Measurements from ENCODE around the gene KCND2.

The KCND2 gene

DNA sequence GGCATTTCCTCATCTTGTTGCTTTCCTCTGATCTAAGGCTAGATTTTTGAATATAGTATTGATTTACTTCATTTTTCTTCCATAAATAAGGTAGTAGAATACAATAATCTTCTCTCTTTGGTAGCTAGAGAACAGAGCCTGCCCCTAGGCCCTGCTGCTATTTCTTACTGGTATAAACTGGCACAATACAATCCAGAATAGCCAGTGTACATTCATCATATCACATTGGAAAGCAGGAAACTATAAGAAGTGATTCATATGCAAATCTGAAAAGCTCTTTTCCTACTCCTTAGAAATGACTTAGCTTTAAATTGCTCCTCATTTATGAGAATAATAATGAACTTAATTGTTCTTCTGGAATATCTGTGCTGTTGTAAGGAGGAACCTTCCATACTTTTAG, 100.2 kb downstream of the KCND2 start:
- no peak overlapping the region for H3K9ac ChIP-seq (ENCODE audit: low read length)
- no peak overlapping the region for H3K27ac ChIP-seq (ENCODE audit: low read length)
- no peaks in the 10 kb centered on the region for H3K27me3 ChIP-seq (ENCODE audit: control insufficient read depth, insufficient read depth, low read length)
- H3K9me3 ChIP-seq (ENCODE audit: control insufficient read depth, low read depth, low read length): no peaks in the 10 kb centered on the region
- H3K4me3 ChIP-seq (ENCODE audit: low read length): no peak overlapping the region
- H3K4me1 ChIP-seq (ENCODE audit: control insufficient read depth, low read depth, low read length): no peaks in the 10 kb centered on the region
- H3K36me3 ChIP-seq (ENCODE audit: control insufficient read depth, low read depth, low read length): no peaks in the 10 kb centered on the region

DNA sequence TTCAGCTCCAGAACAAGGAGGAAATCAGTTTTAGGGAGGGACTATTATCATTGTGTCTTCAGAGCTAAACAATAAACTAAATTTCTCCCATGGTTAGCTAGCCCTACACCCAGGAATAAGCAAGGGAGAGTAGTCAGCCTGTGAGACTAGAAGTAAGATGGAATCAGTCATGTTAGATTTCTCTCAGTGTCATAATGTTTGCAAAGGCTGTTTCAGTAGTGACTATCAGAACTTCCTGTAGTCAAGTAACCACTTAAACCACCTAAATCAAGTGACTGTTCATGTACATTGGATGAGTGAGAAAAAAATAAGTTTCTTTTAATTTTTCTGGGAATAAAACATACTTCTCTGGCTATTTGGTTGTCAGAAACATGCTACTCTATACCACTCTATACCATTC, 121.6 kb downstream of the KCND2 start:
- no peak overlapping the region for H3K27ac ChIP-seq (ENCODE audit: low read length)
- H3K4me1 ChIP-seq (ENCODE audit: control insufficient read depth, low read depth, low read length): no peaks in the 10 kb centered on the region
- H3K9me3 ChIP-seq (ENCODE audit: control insufficient read depth, low read depth, low read length): no peaks in the 10 kb centered on the region
- no peak overlapping the region for H3K9ac ChIP-seq (ENCODE audit: low read length)
- H3K4me3 ChIP-seq (ENCODE audit: low read length): no peak overlapping the region
- no peaks in the 10 kb centered on the region for H3K36me3 ChIP-seq (ENCODE audit: control insufficient read depth, low read depth, low read length)
- no peaks in the 10 kb centered on the region for H3K27me3 ChIP-seq (ENCODE audit: control insufficient read depth, insufficient read depth, low read length)

- Histone ChIP-seq H3K36me3 (ENCODE audit: control insufficient read depth, low read depth, low read length) (no peaks in the 10 kb centered on the region), H3K27ac (ENCODE audit: low read length) (no peak overlapping the region), H3K27me3 (ENCODE audit: control insufficient read depth, insufficient read depth, low read length) (no peaks in the 10 kb centered on the region), H3K4me1 (ENCODE audit: control insufficient read depth, low read depth, low read length) (no peaks in the 10 kb centered on the region), H3K9me3 (ENCODE audit: control insufficient read depth, low read depth, low read length) (no peaks in the 10 kb centered on the region), H3K9ac (ENCODE audit: low read length) (no peak overlapping the region), H3K4me3 (ENCODE audit: low read length) (no peak overlapping the region)
Measured at GRCh38 chr7:120395526-120396019, 122.6 kb downstream of the KCND2 start.

GRCh38 chr7:120398284-120399000, 125.5 kb downstream of the KCND2 start:
- Histone ChIP-seq H3K36me3 (ENCODE audit: control insufficient read depth, low read depth, low read length) (no peaks in the 10 kb centered on the region), H3K9me3 (ENCODE audit: control insufficient read depth, low read depth, low read length) (no peaks in the 10 kb centered on the region), H3K9ac (ENCODE audit: low read length) (no peak overlapping the region), H3K27me3 (ENCODE audit: control insufficient read depth, insufficient read depth, low read length) (no peaks in the 10 kb centered on the region), H3K27ac (ENCODE audit: low read length) (no peak overlapping the region), H3K4me1 (ENCODE audit: control insufficient read depth, low read depth, low read length) (peaks cover 9% of the 10 kb centered on the region), H3K4me3 (ENCODE audit: low read length) (no peak overlapping the region)

GRCh38 chr7:120400806-120401455, 128.0 kb downstream of the KCND2 start:
- Histone ChIP-seq H3K9ac (ENCODE audit: low read length) (no peak overlapping the region), H3K27me3 (ENCODE audit: control insufficient read depth, insufficient read depth, low read length) (no peaks in the 10 kb centered on the region), H3K9me3 (ENCODE audit: control insufficient read depth, low read depth, low read length) (no peaks in the 10 kb centered on the region), H3K4me3 (ENCODE audit: low read length) (no peak overlapping the region), H3K4me1 (ENCODE audit: control insufficient read depth, low read depth, low read length) (peaks cover 9% of the 10 kb centered on the region), H3K36me3 (ENCODE audit: control insufficient read depth, low read depth, low read length) (no peaks in the 10 kb centered on the region), H3K27ac (ENCODE audit: low read length) (no peak overlapping the region)

DNA sequence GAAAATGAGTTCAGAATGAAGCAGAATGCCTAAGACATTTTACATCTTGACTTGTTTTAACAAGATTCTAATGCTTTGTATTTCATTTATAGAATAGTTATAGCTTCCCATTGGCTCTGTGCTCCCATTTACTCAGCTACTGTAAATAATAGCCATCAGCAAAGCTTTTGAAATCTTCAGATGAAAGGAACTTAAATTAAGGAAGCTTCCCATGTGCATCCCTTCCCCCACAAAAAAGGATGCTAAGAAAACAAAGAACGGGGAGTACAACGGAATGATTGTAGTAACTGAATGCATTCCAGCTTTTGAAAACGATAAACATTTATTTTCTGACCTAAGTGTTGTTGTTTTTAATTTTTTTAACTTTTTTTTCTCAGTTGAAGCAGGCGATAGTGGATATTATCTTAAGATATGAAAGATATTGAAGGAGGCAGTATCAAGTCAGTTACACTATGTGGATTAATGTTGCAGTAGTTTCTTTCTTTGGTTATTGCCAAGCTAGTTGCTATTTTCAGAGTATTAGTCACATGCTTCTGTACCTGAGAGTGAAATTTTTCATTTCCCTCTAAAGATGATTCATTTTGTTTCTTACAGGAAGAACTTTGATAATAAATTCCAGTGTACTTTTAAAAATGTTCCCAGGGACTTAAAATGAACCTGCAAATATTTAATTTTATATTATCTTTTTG, 129.2 kb downstream of the KCND2 start:
- no peaks in the 10 kb centered on the region for H3K36me3 ChIP-seq (ENCODE audit: control insufficient read depth, low read depth, low read length)
- H3K4me1 ChIP-seq (ENCODE audit: control insufficient read depth, low read depth, low read length): peaks cover 9% of the 10 kb centered on the region
- no peaks in the 10 kb centered on the region for H3K27me3 ChIP-seq (ENCODE audit: control insufficient read depth, insufficient read depth, low read length)
- H3K9ac ChIP-seq (ENCODE audit: low read length): no peak overlapping the region
- H3K4me3 ChIP-seq (ENCODE audit: low read length): no peak overlapping the region
- no peak overlapping the region for H3K27ac ChIP-seq (ENCODE audit: low read length)
- no peaks in the 10 kb centered on the region for H3K9me3 ChIP-seq (ENCODE audit: control insufficient read depth, low read depth, low read length)

- peaks cover 9% of the 10 kb centered on the region for H3K4me1 ChIP-seq (ENCODE audit: control insufficient read depth, low read depth, low read length)
- H3K9ac ChIP-seq (ENCODE audit: low read length): no peak overlapping the region
- H3K27me3 ChIP-seq (ENCODE audit: control insufficient read depth, insufficient read depth, low read length): no peaks in the 10 kb centered on the region
- no peaks in the 10 kb centered on the region for H3K9me3 ChIP-seq (ENCODE audit: control insufficient read depth, low read depth, low read length)
- H3K36me3 ChIP-seq (ENCODE audit: control insufficient read depth, low read depth, low read length): no peaks in the 10 kb centered on the region
- H3K4me3 ChIP-seq (ENCODE audit: low read length): no peak overlapping the region
- H3K27ac ChIP-seq (ENCODE audit: low read length): no peak overlapping the region
Measured at GRCh38 chr7:120402801-120403200, 129.8 kb downstream of the KCND2 start.

- no peaks in the 10 kb centered on the region for H3K9me3 ChIP-seq (ENCODE audit: control insufficient read depth, low read depth, low read length)
Measured at GRCh38 chr7:120404042-120404441, 131.1 kb downstream of the KCND2 start.

GRCh38 chr7:120405652-120406051, 132.7 kb downstream of the KCND2 start:
- Histone ChIP-seq H3K9ac (ENCODE audit: low read length) (no peak overlapping the region), H3K36me3 (ENCODE audit: control insufficient read depth, low read depth, low read length) (no peaks in the 10 kb centered on the region), H3K4me1 (ENCODE audit: control insufficient read depth, low read depth, low read length) (peaks cover 9% of the 10 kb centered on the region), H3K4me3 (ENCODE audit: low read length) (no peak overlapping the region), H3K27ac (ENCODE audit: low read length) (no peak overlapping the region), H3K9me3 (ENCODE audit: control insufficient read depth, low read depth, low read length) (no peaks in the 10 kb centered on the region), H3K27me3 (ENCODE audit: control insufficient read depth, insufficient read depth, low read length) (no peaks in the 10 kb centered on the region)

More at GRCh38 chr7:120404042-120404441, 131.1 kb downstream of the KCND2 start:
- Histone ChIP-seq H3K9ac (ENCODE audit: low read length) (no peak overlapping the region), H3K4me3 (ENCODE audit: low read length) (no peak overlapping the region), H3K27me3 (ENCODE audit: control insufficient read depth, insufficient read depth, low read length) (no peaks in the 10 kb centered on the region), H3K4me1 (ENCODE audit: control insufficient read depth, low read depth, low read length) (peaks cover 9% of the 10 kb centered on the region), H3K36me3 (ENCODE audit: control insufficient read depth, low read depth, low read length) (no peaks in the 10 kb centered on the region), H3K27ac (ENCODE audit: low read length) (no peak overlapping the region)

GRCh38 chr7:120407010-120407409, 134.0 kb downstream of the KCND2 start:
- no peak overlapping the region for H3K4me3 ChIP-seq (ENCODE audit: low read length)
- H3K27me3 ChIP-seq (ENCODE audit: control insufficient read depth, insufficient read depth, low read length): no peaks in the 10 kb centered on the region
- H3K9me3 ChIP-seq (ENCODE audit: control insufficient read depth, low read depth, low read length): no peaks in the 10 kb centered on the region
- H3K36me3 ChIP-seq (ENCODE audit: control insufficient read depth, low read depth, low read length): no peaks in the 10 kb centered on the region
- H3K4me1 ChIP-seq (ENCODE audit: control insufficient read depth, low read depth, low read length): peaks cover 5% of the 10 kb centered on the region
- no peak overlapping the region for H3K27ac ChIP-seq (ENCODE audit: low read length)
- H3K9ac ChIP-seq (ENCODE audit: low read length): no peak overlapping the region

GRCh38 chr7:120412139-120413050, 139.4 kb downstream of the KCND2 start:
- Histone ChIP-seq H3K4me3 (ENCODE audit: low read length) (no peak overlapping the region), H3K36me3 (ENCODE audit: control insufficient read depth, low read depth, low read length) (no peaks in the 10 kb centered on the region), H3K4me1 (ENCODE audit: control insufficient read depth, low read depth, low read length) (no peaks in the 10 kb centered on the region), H3K9me3 (ENCODE audit: control insufficient read depth, low read depth, low read length) (no peaks in the 10 kb centered on the region), H3K9ac (ENCODE audit: low read length) (no peak overlapping the region), H3K27ac (ENCODE audit: low read length) (no peak overlapping the region), H3K27me3 (ENCODE audit: control insufficient read depth, insufficient read depth, low read length) (no peaks in the 10 kb centered on the region)
